Liver (tissue), 3 donors: ENCODE measurements around the gene FUT9.

Experiments
- ATF3 ChIP-seq: IDR thresholded peaks from 2 replicates; pipeline ENCODE4 v1.6.1; 2016; ENCODE audit warnings: antibody characterized with exemption
- FOXA1 ChIP-seq: IDR thresholded peaks from 2 replicates; pipeline ENCODE4 v1.6.1; 2016; ENCODE audit warnings: antibody characterized with exemption
- GABPA ChIP-seq, 2 donors: IDR thresholded peaks in 1 of 2; conservative IDR thresholded peaks in 1 of 2; 2 replicates each; pipeline ENCODE4 v1.6.1; 2016; ENCODE audit warnings: antibody characterized with exemption in 2 of 2, mild to moderate bottlenecking in 1 of 2, moderate library complexity in 1 of 2
- HNF4A ChIP-seq, 2 donors: conservative IDR thresholded peaks; 2 replicates each; pipeline ENCODE4 v1.6.1; 2016; ENCODE audit warnings: antibody characterized with exemption in 2 of 2, mild to moderate bottlenecking in 2 of 2
- NR2F2 ChIP-seq: IDR thresholded peaks from 2 replicates; pipeline ENCODE4 v1.6.1; 2016; ENCODE audit warnings: antibody characterized with exemption
- RXRA ChIP-seq, 2 donors: IDR thresholded peaks; 2 replicates each; pipeline ENCODE4 v1.6.1; 2017 to 2018; ENCODE audit warnings: antibody characterized with exemption in 2 of 2, mild to moderate bottlenecking in 1 of 2
- SP1 ChIP-seq: IDR thresholded peaks from 2 replicates; pipeline ENCODE4 v1.6.1; 2018; ENCODE audit warnings: antibody characterized with exemption, mild to moderate bottlenecking
- TAF1 ChIP-seq: conservative IDR thresholded peaks from 2 replicates; pipeline ENCODE4 v1.6.1; 2016; ENCODE audit warnings: antibody characterized with exemption, mild to moderate bottlenecking
- YY1 ChIP-seq: IDR thresholded peaks from 2 replicates; pipeline ENCODE4 v1.6.1; 2016; ENCODE audit warnings: antibody characterized with exemption, mild to moderate bottlenecking
- TF ChIP-seq, protein P1 (sequence below): fragments of 150-350 bp; IDR thresholded peaks from 2 replicates; pipeline ENCODE4 v1.5.1; 2017; ENCODE audit warnings: improper control_type of control experiment, low read depth, low read length; ENCODE audit not compliant: missing input control
- TF ChIP-seq, protein P2 (sequence below): IDR thresholded peaks from 2 replicates; pipeline ENCODE4 v1.6.1; 2016; ENCODE audit warnings: antibody characterized with exemption
- donor health status: healthy.
- donor health status: healthy.

- TF ChIP-seq, protein P1, sequence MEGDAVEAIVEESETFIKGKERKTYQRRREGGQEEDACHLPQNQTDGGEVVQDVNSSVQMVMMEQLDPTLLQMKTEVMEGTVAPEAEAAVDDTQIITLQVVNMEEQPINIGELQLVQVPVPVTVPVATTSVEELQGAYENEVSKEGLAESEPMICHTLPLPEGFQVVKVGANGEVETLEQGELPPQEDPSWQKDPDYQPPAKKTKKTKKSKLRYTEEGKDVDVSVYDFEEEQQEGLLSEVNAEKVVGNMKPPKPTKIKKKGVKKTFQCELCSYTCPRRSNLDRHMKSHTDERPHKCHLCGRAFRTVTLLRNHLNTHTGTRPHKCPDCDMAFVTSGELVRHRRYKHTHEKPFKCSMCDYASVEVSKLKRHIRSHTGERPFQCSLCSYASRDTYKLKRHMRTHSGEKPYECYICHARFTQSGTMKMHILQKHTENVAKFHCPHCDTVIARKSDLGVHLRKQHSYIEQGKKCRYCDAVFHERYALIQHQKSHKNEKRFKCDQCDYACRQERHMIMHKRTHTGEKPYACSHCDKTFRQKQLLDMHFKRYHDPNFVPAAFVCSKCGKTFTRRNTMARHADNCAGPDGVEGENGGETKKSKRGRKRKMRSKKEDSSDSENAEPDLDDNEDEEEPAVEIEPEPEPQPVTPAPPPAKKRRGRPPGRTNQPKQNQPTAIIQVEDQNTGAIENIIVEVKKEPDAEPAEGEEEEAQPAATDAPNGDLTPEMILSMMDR = no peak
- TF ChIP-seq ATF3 (no peak), YY1 (no peak), FOXA1 (no peak), SP1 (no peak), NR2F2 (no peak), GABPA (IDR thresholded peaks at IDR 0.05 in 1 of 2, conservative IDR thresholded peaks at IDR 0.05 in 1 of 2) (no peak), RXRA (IDR thresholded peaks at IDR 0.05) (no peak), TAF1 (no peak), HNF4A (conservative IDR thresholded peaks at IDR 0.05) (no peak)
- TF ChIP-seq, protein P2, sequence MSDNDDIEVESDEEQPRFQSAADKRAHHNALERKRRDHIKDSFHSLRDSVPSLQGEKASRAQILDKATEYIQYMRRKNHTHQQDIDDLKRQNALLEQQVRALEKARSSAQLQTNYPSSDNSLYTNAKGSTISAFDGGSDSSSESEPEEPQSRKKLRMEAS = no peak
Measured at GRCh38 chr6:95967594-95967993, 48.2 kb upstream of the FUT9 start.
